Dedifferentiated amniotic fluid mesenchymal stem cell (primary cell): ENCODE results near the gene ACOX2.
A peak's percentile ranks its signal among the peaks of the same experiment; 100 is the strongest.

Experiments used
- DNase-seq: peaks from one replicate; pipeline ENCODE4 v3.0.0-alpha.2; 2016; ENCODE audit errors: extremely low spot score

The ACOX2 gene

DNA sequence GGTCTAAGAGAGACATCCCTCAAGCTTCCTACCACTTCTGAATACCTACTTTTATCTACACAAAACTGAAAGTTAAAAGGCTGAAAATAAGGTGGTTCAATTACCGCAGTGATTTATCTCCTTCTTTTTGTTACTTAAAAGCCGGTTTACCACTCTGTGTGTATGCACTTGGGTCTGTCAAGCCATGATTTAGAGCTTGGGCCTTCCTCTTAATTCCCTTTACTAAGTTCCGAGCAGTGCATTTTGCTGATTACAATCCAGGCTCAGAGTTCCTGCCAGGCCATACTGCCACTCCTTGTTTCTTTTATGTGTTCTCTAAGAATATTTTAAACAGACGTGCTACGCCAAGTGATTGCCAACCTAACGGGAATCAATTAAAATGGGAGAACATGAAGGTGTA lies 28.6 kb downstream of the ACOX2 start:
- no peak for DNase-seq

DNA sequence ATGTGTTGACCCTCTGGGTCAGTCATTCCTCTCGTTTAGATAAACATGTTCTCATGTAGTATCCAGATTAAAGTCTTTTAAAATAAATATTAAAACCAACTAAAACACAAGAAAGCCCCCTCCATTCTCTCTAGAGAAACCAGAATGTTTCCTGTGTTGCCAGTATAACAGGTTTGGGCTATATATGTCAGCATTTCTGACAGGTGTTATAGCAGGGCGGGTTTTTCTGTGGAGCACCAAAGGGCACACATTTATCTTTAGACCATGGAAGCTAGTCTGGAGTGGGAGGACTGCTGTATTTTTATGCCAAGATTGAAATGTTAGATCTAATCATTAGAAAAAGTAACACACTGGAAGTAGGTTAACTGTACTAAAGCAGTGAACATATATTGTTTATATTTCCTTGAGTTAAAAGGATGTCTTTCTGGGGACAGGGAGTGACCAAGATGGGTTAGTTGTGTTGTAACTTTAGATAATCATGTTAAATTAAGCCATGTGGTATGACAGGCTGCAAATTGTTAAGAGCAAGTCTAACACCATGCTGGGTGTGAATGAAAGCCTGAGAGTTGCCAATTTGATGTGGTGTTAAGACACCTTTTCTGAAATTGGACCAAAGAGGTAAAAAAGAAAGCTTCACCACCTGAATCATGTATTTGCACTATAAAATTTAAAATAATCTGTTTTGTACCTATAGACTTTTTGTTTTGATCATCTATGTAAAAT lies 29.5 kb downstream of the ACOX2 start:
- no peak for DNase-seq

DNA sequence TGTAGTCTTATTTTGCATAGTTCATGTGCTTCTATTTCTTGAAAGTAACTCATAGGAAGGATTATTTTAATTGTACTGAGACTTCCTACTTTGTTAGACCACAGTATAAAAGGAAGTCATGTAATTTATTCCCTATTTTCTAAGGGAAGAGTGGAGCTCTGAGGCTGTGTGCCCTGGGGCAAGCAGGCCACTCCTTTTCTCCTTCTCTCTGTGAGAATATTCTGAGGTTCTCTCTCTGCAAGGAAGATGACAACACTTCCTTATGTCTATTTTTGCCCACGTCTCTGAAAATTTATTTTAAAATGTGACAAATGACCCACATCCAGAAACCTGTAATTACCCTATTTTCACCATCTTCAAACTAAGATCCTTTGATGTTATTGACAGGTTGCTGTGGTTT lies 34.1 kb downstream of the ACOX2 start:
- no peak for DNase-seq

DNA sequence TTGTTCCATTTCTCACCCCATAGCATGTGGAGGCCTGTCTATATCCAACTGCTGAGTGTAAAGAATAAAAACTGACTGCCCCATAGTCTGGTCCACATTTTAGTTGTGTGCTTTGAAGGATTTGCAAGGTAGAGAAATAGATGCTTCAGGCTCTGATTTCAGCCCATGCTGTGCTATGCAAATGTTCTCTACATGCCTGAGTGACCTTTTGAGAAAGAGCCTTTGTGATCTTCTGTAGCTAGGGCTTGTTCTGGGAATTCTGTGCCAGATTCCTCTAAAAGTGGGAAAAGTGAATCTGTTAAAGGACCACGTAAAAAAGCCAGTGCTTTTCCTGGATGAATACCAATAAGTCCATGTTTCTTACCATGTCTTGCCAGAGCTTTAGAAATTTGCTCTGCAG lies 39.9 kb downstream of the ACOX2 start:
- DNase-seq: no peak

DNA sequence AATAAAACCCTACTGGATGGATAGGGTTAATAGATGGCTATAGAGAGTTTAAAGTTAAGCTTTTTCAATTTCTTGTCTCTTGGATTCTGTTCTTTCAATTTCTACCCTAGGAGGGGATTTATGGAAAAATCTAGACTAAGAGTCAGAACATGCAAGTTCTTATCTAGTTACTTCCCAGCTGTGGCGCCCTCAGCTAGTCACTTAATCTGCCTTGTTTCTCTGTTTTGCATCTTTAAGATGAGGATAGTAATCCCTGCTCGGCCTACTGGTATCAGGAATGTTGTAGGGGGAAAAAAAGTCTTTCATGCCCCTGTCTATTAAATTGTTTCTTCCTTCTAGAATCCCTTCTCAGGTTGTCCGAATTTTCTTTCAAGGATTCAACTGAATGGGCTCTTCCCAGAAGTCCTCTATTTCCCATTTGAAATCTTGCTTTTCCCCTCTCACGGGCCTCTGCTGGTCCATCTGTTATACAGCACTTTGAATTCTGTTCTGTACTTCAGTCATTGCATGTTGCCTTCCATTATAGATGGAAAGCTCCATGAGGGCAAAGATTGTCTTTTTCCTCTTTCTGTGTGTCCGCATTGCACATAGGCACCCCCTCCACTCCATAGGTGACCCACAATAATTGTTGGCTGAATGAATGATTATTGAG lies 40.7 kb downstream of the ACOX2 start:
- DNase-seq: no peak

DNA sequence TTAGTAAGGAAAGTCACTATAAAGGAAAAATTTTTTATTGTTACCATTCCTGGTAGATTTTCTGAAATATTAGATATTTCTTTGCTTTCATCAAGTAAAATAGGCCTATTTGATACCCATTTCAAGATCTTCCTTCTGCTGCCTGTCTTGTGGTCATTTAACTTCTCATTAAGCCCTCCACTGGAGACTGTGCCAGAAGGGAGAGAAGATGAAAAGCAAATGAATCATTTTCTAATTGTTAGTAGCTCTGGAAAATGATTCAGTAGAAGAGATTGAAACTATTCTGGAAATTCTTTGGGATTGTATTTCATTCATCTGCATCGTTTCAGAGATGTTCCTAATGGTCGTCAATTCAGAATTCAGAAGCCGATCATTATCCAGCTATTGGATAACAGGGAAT lies 41.9 kb downstream of the ACOX2 start:
- no peak for DNase-seq

DNA sequence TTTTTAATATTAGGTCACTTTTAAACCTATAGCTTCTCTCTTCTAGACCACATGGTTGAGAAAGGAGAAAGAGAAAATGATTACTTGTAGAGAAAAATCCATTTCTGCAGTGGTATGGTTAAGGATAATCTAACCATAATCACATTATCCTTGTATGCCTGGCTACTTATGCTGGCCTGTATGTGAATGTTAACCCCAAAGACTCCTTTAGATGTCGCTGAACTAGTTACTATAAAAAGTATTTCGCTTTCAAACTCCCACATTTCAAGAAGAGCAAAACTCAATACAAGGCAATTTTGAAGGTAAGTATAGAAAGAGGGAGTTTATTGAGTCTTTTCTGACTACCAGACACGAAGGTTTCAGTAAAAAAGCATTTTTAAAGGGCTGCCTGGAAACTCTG lies 42.9 kb downstream of the ACOX2 start:
- DNase-seq: no peak

DNA sequence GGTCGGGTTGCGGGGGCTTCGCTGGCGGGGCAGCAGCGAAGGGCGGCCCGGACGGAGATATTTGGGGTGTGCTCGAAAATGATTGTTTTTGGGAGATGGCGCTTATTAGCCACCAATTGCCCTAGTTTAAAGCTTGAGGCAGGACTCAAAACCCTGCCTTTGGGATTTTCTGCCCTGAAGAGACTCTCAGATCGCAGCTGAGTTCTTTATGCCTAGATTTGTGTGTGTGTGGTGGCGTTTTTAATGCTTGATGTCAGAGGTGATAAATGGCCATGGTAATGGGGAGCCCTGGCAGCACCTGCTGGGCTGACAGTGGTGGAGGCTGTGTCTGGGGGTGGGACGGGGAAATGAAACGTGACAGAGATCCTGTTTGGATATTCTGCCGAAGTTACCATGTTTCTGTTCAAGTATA lies 44.5 kb downstream of the ACOX2 start:
- no peak for DNase-seq

DNA sequence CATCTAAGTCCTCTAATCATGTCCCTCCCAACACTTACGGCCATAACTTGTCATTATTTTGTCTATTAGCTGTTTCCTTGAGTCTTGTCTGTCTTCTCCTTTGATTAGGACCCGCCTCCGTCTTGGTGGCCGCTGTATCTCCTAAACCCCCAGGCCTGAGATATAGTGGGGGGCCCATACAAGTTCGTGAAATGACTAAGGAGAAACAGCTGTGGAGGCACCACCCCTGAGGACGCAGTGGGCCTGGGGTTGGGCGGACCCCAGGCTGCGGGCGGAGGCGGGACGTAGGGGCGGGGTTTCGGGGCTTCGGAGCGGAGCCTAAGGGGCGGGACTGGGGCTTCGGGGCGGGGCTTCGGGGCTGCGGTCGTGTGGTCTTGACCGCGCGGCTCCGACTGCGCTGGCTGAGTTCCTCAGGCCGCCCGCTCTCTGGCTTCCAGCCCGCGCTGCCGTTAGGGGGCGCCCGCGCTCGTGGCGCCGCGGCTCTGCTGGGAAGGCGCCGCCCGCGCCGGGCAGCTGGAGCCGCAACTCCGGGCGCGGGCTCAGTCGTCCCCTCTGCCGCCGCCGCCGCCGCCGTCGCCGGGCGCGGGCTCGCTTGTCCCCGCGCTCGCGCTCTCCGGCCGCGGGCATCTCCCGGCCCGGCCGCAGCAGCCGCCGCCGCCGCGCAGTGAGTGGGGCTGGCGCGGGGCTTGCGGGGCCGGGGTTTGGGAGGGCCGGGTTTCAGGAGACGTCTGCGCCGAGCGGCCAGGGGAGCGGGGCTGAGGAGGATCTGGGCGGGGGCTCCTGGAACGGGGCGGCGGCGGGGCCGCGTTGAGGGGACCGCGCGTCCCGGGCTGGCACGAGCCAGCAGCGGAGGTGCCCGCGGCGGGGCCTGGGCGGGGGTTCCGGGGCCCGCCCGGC lies 45.2 kb downstream of the ACOX2 start, which contains the start of gene KCTD6:
Gene KCTD6, plus strand, starts transcription at position 591 of the 897 bp plus-strand sequence. CDS start 6,660 bp downstream, outside the sequence.
- peak; percentile 85 for DNase-seq

DNA sequence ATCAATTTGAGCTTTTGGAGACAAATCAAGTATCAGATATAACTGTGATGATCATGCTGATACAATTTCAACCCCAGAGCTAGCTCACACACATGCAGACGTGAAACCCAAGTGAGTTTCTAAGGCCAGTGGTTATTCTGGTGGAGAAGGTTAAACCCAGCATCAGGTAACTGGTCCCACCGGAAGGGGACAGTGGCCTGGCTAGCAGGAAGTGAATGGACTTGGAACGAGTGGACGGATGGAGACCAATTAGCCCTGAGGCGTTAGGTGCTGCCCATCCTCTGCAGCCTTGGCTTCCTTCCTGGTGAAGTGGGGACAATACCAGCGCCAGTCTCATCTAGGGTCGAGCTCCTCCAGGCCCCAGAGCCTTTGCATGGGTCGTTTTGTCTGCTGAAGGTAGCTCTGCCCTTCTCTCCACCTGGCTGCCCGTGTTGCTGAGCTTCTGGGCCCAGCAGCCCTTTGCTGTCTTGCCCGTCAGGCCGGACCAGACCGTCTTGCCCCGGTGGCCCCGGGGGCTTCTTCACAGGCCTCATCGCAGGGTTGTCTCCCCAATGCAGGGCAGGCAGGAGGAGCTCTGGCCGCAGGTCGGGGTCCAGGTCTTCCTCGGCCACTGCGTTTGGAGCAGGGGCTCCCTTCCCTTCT lies 46.0 kb downstream of the ACOX2 start:
- no peak for DNase-seq

DNA sequence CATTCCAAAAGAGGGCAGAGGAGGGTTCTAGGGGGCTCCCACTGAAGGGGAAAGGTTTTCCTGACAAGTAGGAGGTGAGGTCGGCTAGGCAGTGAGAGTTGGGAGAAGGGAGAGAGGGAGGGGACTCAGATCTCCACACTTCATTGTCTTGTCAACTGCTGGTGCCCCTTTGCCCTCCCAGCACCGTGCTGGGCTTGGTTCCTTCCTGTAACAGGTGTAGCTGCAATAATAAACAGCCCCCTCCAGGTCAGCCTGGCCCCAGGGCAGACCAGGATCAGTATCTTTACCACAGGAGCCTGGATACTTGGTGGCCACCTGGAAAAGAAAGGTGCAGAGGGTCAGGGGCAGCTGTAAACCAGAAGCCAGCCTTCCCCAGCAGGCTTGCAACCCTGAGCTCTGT lies 48.0 kb downstream of the ACOX2 start:
- DNase-seq: no peak

DNA sequence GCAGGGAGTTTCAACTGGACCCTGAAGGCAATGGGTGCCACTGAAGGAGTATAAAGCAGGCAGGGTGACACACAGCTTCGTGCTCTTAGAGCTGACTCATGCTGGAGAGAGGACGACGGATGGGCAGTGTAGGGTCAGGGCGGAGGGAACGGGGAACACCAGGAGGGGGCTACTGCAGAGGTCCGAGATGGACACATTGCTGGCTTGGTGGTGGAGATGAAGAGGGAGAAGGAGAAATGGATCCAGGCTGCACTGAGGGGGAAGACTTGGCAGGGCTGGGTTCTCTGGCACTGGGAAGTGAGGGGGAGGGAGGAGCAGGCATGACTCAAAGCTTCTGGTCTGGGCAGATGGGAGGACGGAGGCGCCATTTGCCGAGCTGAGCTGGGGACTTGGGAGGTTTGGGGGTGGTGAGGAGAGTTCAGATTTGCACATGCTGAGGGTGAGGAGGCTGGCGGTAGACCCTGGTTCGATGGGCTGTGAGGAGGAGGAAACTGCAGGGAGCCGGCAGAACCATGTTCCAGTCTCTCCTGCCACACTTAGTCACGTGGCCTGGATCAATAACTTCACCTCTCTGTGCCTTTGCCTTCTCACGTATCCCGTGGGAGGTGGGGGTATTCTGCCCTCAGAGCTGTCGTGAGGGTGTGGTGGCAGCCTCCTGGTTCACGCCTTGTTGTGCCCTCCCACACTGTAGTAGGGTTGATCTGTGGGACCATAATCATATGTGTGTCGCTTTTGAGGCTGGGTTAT lies 49.7 kb downstream of the ACOX2 start:
- no peak for DNase-seq

DNA sequence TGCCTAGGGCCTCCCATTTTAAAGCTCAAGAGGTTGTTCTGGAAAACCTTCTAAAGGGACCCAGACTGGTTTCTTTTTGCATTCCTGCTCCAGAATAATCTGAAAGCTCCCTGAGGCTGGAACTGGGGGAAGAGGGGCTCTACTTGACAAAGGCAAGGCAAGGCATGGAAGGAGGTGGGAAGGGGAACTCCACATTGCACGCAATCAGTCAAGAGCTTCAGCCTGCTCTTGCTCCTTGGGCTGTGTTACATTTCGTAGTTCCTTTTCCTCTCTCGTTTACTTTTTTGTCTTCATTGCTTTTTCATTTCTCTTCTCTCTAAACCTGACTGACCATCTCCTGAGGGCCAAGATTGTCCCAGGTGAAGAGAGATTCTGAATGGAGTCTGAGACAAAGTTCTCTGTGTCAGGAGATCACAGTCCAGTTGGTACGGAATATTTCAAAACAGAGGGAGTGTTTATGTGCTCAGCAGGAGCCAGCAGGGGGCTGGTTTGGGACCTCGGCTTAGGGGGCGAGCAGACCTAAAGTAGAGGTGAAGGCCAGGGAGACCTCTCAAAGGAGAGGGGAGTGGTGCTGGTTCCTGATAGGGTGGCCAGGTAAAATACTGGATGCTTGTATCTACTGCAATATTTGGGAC lies 51.1 kb downstream of the ACOX2 start:
- DNase-seq: no peak

DNA sequence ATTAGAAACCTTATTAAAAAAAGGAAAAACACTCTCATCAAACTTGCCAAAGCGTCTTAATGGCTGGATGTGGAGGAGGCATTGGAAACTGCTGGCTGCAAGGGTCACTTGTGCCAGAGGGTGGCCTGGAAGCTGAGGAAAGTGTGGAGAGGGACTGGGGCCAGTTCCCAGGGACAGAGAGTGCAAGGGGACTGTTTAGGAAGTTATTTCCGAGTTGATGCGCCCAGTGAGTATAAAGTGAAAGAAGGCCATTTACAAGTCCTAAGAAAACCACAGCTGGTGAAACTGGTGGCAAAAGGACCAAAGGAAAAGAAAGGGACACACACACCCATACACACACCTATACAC lies 52.3 kb downstream of the ACOX2 start:
- no peak for DNase-seq

DNA sequence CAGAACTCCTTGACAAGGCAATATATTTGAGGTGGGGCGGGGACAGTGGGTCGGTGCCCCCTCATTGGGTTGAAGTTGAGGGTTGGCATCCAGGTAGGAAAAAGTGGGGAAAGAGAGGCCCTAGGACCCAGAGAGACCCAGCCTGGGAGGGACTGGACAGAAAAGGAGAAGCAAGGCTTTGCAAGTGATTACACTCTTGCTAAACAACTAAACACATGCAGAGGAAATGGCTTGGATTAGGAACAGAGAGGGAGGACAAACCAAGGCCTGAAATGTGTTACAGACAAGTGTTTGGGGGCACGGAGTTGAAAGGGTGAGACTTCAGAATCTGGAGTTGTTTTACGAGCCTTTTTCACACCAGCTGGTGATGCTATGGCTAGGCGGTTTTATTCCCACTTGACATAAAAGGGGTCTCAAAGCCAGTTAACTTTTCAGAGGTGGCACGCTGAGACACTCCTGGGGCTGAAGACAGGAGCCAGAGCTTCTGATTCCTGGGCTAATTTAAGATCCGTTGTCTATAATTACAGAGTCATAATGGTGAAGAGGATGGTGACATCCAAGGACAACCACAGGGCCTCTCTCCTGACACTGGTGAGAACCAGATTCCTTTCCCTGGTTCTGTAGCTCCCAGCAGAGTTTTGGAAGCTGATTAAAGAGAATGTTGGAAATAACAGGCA lies 52.8 kb downstream of the ACOX2 start:
- DNase-seq: no peak

DNA sequence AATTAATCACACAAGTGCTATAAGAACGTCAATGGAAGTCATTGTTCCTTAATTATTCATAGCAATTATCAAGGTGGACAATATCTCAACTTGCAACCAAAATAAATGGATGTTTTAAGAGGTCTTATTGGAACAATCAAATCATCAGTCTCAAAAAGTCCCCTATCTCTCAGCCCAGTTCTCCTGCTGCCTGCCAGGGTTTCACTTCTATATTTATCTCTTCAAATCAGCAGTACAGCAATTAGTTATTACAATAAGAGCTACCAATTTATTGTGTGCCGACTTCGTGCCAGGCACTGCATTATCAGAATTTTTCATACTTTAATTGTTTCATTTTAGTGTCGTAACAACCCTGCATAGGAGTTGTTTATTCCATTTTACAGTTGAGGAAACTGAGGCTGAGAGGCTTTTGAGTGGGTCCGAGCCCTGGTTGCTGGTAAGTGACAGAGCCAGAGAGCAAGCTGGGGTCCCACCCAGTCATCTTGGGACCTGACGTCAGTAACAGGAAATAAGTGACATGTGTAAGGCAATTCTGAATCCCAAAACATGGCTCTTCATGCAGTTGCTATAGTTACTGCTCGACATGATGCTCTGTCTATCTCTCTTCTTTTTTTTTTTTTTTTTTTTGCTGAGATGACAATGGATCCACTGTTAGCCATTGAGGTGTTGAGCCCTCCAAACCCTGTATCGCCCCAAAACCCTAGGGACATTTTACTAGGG lies 53.9 kb downstream of the ACOX2 start:
- no peak for DNase-seq

DNA sequence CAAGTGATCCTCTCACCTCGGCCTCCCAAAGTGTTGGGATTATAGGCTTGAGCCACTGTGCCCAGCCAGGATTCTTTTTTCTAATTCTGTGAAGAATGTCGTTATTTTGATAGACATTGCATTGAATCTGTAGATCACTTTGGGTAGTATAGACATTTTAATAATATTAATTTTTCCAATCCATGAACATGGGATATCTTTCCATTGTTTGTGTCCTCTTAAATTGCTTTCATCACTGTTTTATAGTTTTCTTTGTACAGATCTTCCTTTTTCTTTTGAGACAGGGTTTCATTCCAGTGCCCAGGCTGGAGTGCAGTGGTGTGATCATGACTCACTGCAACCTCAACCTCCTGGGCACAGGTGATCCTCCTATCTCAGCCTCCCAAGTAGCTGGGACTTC lies 56.7 kb downstream of the ACOX2 start:
- no peak for DNase-seq

DNA sequence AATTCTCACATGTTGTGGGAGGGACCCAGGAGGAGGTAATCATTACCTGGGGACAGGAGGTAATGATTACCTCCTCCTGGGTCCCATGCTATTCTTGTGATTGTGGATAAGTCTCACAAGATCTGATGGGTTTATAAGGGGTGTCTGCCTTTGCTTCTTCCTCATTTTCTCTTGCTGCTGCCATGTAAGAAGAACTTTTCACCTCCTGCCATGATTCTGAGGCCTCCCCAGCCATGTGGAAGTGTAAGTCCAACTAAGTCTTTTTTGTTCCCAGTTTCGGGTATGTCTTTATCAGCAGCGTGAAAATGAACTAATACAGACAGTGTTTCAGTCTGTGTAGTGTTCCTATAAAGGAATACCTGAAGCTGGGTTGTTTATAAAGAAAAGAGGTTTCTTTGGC lies 58.2 kb downstream of the ACOX2 start:
- DNase-seq: no peak

DNA sequence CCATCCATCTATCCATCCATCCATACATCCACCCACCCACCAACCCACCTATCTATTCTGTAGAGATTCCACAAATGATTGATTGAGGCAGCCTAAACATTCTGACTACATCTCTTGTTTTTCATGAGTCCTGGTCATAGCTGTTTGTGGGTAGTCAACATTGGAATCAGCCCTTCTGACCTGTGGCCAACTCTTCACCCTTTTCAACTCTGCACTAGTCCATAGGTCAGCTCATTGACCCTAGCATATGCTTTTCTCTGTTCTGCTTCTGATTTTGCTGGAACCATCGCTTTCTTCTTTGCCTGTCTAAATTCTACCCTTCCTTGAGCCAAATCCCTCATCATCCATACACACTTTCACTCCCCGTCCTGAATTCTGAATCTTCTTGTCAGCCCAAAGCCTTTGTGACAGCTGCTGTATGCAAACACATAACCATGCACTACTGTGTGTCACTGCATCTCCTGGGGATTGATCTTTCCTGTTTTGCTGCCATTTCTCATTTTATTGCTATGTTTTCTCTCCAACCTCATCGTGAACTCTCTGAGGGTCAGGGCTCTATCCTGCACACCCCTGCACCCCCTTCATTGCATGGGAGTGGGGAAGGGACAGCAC lies 61.9 kb downstream of the ACOX2 start:
- no peak for DNase-seq
